Fibroblast of peridontal ligament (primary cell): ENCODE measurements around the gene MYB.
"Not testable (repeated sequence)": the region's sequence is repeated elsewhere in the genome, so short reads cannot be mapped to it uniquely, and the experiment has no call there.

Experiments
- DNase-seq: peaks from one replicate; pipeline ENCODE4 v3.0.0-alpha.2; 2010; ENCODE audit errors: extremely low read depth

The MYB gene

GRCh38 chr6:135180542-135181332 is at the start of gene MYB:
MYB (plus strand) TSS chr6:135181308; CDS start chr6:135181514, 206 bp downstream.
- DNase-seq, result peak; percentile 11

GRCh38 chr6:135132776-135133175 is 48.3 kb upstream of the MYB start:
- no peak for DNase-seq

DNA sequence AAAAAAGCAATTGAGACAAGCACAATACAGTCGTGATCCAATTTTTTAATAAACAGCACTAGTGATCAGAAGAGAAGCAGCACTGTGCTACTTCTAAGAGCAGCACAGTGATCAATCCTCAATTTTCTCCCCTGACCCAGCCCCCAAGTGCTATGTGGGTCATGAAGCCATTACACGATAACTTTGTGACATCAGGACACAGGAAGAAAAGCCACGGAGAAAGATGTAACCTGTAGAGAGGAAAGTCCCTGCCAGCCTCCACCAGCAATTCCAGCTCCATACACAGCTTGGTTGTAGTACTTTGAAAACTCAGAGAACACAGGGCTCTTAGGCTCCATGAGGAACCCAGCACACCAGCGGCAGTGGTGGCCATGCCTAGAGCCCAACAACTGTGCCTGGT is 45.3 kb upstream of the MYB start:
- no peak for DNase-seq

- DNase-seq, result no peak
Measured at GRCh38 chr6:135137826-135138225, 43.3 kb upstream of the MYB start.

- DNase-seq, result no peak
Measured at GRCh38 chr6:135141182-135141581, 39.9 kb upstream of the MYB start.

DNA sequence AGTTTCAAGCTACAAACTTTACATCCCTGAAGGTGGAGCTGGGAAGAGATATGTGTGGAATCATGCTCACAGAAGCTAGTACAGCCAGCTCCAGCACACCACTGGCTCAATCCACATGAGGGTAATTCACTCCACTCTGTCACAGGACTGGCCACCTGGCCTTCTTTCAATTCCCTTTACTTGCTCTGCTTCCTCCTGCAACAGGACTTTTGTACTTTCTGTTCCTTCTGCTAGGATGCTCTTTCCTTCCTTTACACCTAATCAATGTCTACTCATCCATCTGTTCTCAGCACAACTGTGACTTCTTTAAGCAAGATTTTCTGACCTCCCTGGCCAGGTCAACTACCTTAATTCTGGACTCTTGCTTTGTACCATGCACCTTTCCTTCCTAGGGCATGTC is 39.4 kb upstream of the MYB start:
- no peak for DNase-seq

- not testable (repeated sequence) for DNase-seq
Measured at GRCh38 chr6:135142232-135142631, 38.9 kb upstream of the MYB start.

GRCh38 chr6:135144673-135145062 is 36.4 kb upstream of the MYB start:
- DNase-seq, result no peak

GRCh38 chr6:135145063-135145800 is 35.9 kb upstream of the MYB start:
- DNase-seq, result peak; percentile 36

DNA sequence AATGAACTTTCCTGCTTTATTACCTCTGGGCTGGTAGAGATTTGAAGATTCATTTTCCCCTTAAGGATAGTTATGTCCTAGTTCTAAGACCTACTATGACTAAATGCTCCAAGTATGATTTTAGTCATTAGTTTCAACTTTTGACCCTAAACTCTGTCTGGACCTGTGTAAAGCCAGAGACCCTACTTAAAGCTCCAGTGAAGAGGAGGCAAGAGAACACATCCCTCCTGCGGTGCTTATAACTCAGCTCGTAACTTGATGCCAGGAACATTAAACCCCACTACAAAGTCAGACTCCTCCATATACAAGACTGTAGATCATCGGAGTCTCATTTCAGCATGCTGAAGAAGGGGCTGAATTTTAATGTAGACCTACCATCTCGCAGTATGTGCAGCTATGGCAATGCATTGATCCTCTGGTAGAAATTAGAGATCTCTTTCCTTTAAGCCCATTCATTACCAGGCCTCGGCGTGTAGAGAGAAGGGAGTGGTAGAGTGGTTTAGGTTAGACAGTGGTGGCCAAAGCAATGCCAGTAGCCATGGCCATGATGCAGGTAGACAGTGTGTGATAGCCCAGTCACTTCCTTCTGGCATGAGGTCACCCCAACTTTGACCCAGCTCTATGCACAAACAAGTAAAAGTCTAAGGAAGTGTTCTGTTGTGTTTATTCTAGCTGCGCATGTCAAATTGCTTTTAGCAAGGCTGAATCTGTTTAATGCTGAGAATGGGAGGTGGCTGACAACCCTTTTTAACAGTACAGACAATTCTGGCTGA is 34.8 kb upstream of the MYB start:
- peak; percentile 21 for DNase-seq

DNA sequence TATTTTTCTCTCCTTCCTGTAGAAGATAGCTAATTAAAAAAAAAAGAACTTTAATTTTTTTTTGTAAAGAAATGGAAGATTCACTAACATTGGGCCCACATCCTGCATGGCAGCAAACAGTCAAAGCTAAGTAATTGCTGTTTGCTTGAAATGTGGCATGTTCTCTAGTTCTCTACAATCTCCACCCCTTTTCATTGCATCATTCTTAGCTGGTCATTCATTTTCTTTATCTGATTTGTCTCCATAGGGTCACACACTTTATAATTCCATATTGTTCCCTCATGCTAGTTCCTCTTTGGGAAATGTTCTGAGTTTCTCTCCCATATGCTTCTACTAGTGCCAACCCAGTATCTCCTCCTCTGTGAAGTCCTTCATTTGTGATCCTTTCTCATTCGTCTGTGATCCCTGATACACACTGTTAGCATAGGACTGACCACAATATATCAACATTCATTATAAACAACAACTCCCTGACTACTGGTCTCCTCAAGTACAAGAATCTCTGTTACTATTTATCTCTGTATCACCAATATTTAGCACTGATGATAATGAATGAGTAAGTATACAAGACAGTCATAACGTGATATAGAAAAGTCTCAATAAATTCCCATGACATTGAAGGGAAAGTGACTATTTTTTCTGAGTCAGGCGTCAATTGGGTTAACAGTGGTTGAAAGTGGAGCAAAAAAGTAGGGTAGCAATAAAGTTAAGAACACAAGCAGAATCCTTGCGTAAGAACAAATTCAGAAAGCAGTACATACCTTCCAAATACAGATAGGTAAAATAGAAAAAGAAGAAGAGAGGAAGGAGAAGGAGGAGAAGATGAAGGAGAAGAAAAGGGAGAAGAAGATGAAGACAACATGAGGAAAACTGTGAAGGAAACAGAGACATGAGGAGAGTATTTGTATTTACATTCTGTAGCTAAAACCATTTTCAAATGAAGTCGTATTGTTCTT is 33.2 kb upstream of the MYB start:
- DNase-seq, result no peak

- DNase-seq, result no peak
Measured at GRCh38 chr6:135148889-135149288, 32.2 kb upstream of the MYB start.

DNA sequence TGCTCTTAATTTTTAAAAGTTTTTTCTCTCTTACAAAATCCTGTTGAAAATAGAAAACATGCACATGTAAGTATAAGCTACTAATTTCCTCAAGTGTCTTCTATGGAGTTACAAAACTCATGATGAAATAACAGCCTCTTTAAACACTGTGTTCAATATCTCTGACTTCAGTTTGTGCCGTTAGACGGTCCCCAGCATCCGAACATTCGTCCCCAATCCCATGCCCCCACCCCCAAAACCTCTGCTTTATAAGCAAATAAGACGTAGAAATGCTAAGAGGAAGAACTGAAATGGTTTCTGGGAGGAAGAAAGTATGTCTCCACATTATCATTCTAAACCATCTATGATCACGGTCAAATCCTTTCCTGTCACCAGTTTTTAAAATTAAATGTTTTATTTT is 31.7 kb upstream of the MYB start:
- no peak for DNase-seq

DNA sequence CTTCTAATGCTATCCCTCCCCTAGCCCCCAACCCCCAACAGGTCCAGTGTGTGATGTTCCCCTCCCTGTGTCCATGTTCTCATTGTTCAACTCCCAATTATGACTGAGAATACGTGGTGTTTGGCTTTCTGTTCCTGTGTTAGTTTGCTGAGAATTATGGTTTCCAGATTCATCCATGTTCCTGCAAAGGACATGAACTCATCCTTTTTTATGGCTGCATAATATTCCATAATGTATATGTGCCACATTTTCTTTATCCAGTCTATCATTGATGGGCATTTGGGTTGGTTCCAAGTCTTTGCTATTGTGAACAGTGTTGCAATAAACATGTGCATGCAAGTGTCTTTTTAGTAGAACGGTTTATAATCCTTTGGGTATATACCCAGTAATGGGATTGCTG is 30.6 kb upstream of the MYB start:
- not testable (repeated sequence) for DNase-seq

DNA sequence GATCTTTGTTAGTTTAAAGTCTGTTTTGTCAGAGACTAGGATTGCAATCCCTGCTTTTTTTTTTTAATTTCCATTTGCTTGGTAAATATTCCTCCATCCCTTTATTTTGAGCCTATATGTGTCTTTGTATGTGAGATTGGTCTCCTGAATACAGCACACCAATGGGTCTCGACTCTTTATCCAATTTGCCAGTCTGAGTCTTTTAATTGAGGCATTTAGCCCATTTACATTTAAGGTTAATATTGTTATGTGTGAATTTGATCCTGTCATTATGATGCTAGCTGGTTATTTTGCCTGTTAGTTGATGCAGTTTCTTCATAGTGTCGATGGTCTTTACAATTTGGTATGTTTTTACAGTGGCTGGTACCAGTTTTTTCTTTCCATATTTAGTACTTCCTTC is 27.0 kb upstream of the MYB start:
- not testable (repeated sequence) for DNase-seq

- DNase-seq, result no peak
Measured at GRCh38 chr6:135158397-135158796, 22.7 kb upstream of the MYB start.

GRCh38 chr6:135159531-135159930 is 21.6 kb upstream of the MYB start:
- no peak for DNase-seq

GRCh38 chr6:135161411-135162395 is 19.4 kb upstream of the MYB start:
- no peak for DNase-seq

DNA sequence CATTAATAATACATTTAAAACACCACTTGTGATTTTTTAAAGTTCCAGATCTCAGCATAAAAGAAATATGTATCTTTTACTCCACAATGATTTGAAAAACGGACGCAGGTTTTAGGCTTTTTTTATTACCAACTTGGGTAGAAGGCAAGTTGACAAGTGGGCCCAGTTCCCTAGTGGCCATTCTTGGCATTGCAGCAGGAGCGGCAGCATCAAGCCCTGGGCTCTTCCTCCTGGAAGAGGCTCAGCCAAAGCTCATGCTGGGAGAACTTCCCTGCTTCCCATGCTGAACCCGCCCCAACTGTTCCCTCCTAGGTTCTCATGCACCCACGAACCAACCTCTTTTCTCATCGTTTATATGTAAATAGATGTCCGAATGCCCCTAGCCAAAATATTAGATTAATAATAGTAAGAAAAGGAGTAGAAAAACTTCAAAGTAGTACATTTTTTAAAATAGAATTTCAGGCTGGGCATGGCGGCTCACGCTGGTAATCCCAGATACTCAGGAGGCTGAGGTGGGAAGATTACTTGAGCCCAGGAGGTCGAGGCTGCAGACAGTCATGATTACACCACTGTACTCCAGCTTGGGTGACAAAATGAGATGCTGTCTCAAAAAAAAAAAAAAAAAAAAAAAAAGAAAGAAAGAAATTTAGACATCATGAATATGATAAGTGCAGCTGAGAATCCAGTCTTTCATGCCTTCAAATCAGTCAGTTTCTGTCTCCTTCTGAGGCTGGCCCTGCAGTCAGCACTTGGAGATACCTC is 18.2 kb upstream of the MYB start:
- DNase-seq, result peak; percentile 25

DNA sequence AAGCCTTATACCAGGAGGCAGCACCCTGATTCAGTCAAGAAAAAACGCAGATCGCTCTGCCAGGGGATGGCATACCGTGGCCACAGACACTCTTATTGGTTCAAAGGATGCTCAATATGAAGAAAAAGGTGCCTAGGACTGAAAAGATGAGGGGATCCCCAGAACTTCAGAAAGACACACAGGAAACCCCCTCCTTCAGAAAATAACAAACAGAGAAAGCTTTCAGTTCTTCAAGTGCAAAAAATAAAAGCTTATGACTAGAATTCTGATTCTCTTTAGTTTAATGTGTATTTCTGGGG is 17.7 kb upstream of the MYB start:
- DNase-seq, result no peak
